Spinal cord (tissue), 10 donors: ENCODE results near the gene MTA3. TPM values are rescaled to one million over a fixed set of nuclear protein-coding genes. Genes with fewer than 3 reads are reported as not detected.

Experiments
- DNase-seq, 6 donors: peaks; one replicate each; pipeline versions ENCODE4 v3.0.0 to v3.0.0-alpha.2; 2013 to 2015; ENCODE audit warnings: low spot score in 6 of 6, low read depth in 4 of 6
- H3K27ac ChIP-seq: one replicate; pipeline ENCODE4 v1.5.1; 2013; ENCODE audit warnings: low read depth, low read length, control low read depth
- H3K27me3 ChIP-seq: one replicate; pipeline ENCODE4 v1.6.1; 2013; ENCODE audit warnings: low read length; ENCODE audit not compliant: control insufficient read depth, insufficient read depth
- H3K36me3 ChIP-seq: one replicate; pipeline ENCODE4 v1.6.1; 2013; ENCODE audit warnings: low read length; ENCODE audit not compliant: control insufficient read depth, insufficient read depth
- H3K4me1 ChIP-seq: one replicate; pipeline ENCODE4 v1.6.1; 2013; ENCODE audit warnings: low read length; ENCODE audit not compliant: control insufficient read depth, insufficient read depth
- H3K4me3 ChIP-seq: one replicate; pipeline ENCODE4 v1.5.1; 2013; ENCODE audit warnings: low read depth, low read length, control low read depth
- H3K9me3 ChIP-seq: one replicate; pipeline ENCODE4 v1.6.1; 2013; ENCODE audit warnings: low read length; ENCODE audit not compliant: control insufficient read depth, insufficient read depth
- WGBS: methylation state at CpG from one replicate; pipeline ENCODE4 v1.1.5; 2013; ENCODE audit warnings: missing lambda C conversion rate; ENCODE audit not compliant: insufficient coverage; 5-methylcytosine and 5-hydroxymethylcytosine counted together
- polyA plus RNA-seq, 2 donors: library from polyadenylated mRNA; unstranded; fragments of 120-200 nt; gene quantifications; one replicate each; pipeline ENCODE4 v1.2.1, GENCODE V29; 2013; ENCODE audit not compliant: insufficient read length in 2 of 2
- total RNA-seq, 2 donors: library from RNA; depleted of rRNA in 1 of 2; stranded (reverse); fragments of 120-200 nt in 1 of 2; fragments of >200 nt in 1 of 2; gene quantifications; one replicate each; pipeline versions ENCODE4 v1.2.3 to v1.2.4, GENCODE V29; 2013 to 2014
- donor health status: healthy.

Gene MTA3
- total and polyA plus RNA-seq, 4 donors, result 42.1 to 54.8 (median 52.7) TPM

GRCh38 chr2:42792583-42793333 lies 224.3 kb downstream of the MTA3 start, which contains the start of gene HAAO:
Gene HAAO, minus strand, starts transcription at chr2:42792583. Its CDS starts 47 bp downstream, at chr2:42792536.
- Histone ChIP-seq H3K4me3 (peak within 1 kb of the TSS; percentile 53), H3K36me3 (peaks cover 9% of the 10 kb centered on the region), H3K4me1 (peaks cover 28% of the 10 kb centered on the region), H3K27ac (peak within 1 kb of the TSS; percentile 76), H3K9me3 (no peaks in the 10 kb centered on the region), H3K27me3 (peaks cover 15% of the 10 kb centered on the region)
- 7% methylated on average over 75 of the region's 75 CpGs for WGBS
- DNase-seq, result peak in 1 of 6 donors; percentile 67

GRCh38 chr2:42793334-42794270 lies 225.2 kb downstream of the MTA3 start:
- Histone ChIP-seq H3K9me3 (no peaks in the 10 kb centered on the region), H3K4me1 (peaks cover 28% of the 10 kb centered on the region), H3K27ac (peak overlapping the region; percentile 76), H3K4me3 (peak overlapping the region; percentile 53), H3K36me3 (peaks cover under 1% of the 10 kb centered on the region), H3K27me3 (peaks cover 15% of the 10 kb centered on the region)
- 44% methylated on average over 18 of the region's 22 CpGs for WGBS
- peak in 1 of 6 donors; percentile 45 for DNase-seq

- no peak overlapping the region for H3K4me3 ChIP-seq
- peaks cover 15% of the 10 kb centered on the region for H3K27me3 ChIP-seq
- no peak for DNase-seq
- H3K9me3 ChIP-seq, result no peaks in the 10 kb centered on the region
- 71% methylated on average over 5 of the region's 8 CpGs for WGBS
- peaks cover 26% of the 10 kb centered on the region for H3K4me1 ChIP-seq
- H3K36me3 ChIP-seq, result no peaks in the 10 kb centered on the region
- H3K27ac ChIP-seq, result no peak overlapping the region
These were observed 226.0 kb downstream of the MTA3 start for GRCh38 chr2:42794271-42795046.

GRCh38 chr2:42795275-42795674 lies 226.8 kb downstream of the MTA3 start:
- H3K9me3 ChIP-seq, result no peaks in the 10 kb centered on the region
- H3K27ac ChIP-seq, result no peak overlapping the region
- DNase-seq, result no peak
- H3K36me3 ChIP-seq, result no peaks in the 10 kb centered on the region
- 100% methylated on average over 1 of the region's 6 CpGs for WGBS
- H3K27me3 ChIP-seq, result peaks cover 8% of the 10 kb centered on the region
- H3K4me3 ChIP-seq, result no peak overlapping the region
- peaks cover 20% of the 10 kb centered on the region for H3K4me1 ChIP-seq

- no peaks in the 10 kb centered on the region for H3K36me3 ChIP-seq
- H3K27me3 ChIP-seq, result peaks cover 8% of the 10 kb centered on the region
- 100% methylated on average over 2 of the region's 3 CpGs for WGBS
- no peak for DNase-seq
- H3K4me3 ChIP-seq, result no peak overlapping the region
- no peaks in the 10 kb centered on the region for H3K9me3 ChIP-seq
- no peak overlapping the region for H3K27ac ChIP-seq
- peaks cover 20% of the 10 kb centered on the region for H3K4me1 ChIP-seq
These were observed 227.4 kb downstream of the MTA3 start for GRCh38 chr2:42795841-42796301.

- WGBS, result no CpG with 5 or more reads among the region's 7 CpGs
- no peaks in the 10 kb centered on the region for H3K9me3 ChIP-seq
- DNase-seq, result no peak
- H3K27me3 ChIP-seq, result peaks cover 4% of the 10 kb centered on the region
- no peak overlapping the region for H3K27ac ChIP-seq
- no peak overlapping the region for H3K4me3 ChIP-seq
- no peaks in the 10 kb centered on the region for H3K36me3 ChIP-seq
- peaks cover 22% of the 10 kb centered on the region for H3K4me1 ChIP-seq
These were observed 228.2 kb downstream of the MTA3 start for GRCh38 chr2:42796427-42797248.

GRCh38 chr2:42797281-42797680 lies 228.8 kb downstream of the MTA3 start:
- Histone ChIP-seq H3K4me3 (no peak overlapping the region), H3K9me3 (no peaks in the 10 kb centered on the region), H3K27me3 (no peaks in the 10 kb centered on the region), H3K36me3 (no peaks in the 10 kb centered on the region), H3K4me1 (peaks cover 16% of the 10 kb centered on the region), H3K27ac (no peak overlapping the region)
- 93% methylated on average over 6 of the region's 6 CpGs for WGBS
- no peak for DNase-seq

- Histone ChIP-seq H3K9me3 (no peaks in the 10 kb centered on the region), H3K27me3 (no peaks in the 10 kb centered on the region), H3K4me3 (no peak overlapping the region), H3K4me1 (peaks cover 5% of the 10 kb centered on the region), H3K36me3 (no peaks in the 10 kb centered on the region), H3K27ac (no peak overlapping the region)
- DNase-seq, result no peak
- WGBS, result 100% methylated on average over 1 of the region's 4 CpGs
These were observed 231.4 kb downstream of the MTA3 start for GRCh38 chr2:42799881-42800280.
